ENCODE data around the gene RUSC1. TPM values are rescaled to one million over a fixed set of nuclear protein-coding genes. Genes with fewer than 3 reads are reported as not detected.
"Not testable (repeated sequence)": the region's sequence is repeated elsewhere in the genome, so short reads cannot be mapped to it uniquely, and the experiment has no call there.

The RUSC1 gene
- total RNA-seq, 4 donors from 2014 or later = 11.5 to 21.1 (median 12.5) TPM

- TF ChIP-seq CTCF (IDR thresholded peaks at IDR 0.05) = no peak
- ATAC-seq (ENCODE audit: low FRiP score) (no peak), DNase-seq (ENCODE audit: low spot score) (no peak)
These were observed 7.3 kb downstream of the RUSC1 start for GRCh38 chr1:155327981-155328380.

- not testable (repeated sequence) for DNase-seq (ENCODE audit: low spot score); ATAC-seq (ENCODE audit: low FRiP score)
These were observed 8.2 kb downstream of the RUSC1 start for GRCh38 chr1:155328856-155329255.

- DNase-seq (ENCODE audit: low spot score) = no peak
- ATAC-seq (ENCODE audit: low FRiP score) = no peak
- no peak for TF ChIP-seq CTCF (IDR thresholded peaks at IDR 0.05)
These were observed 9.4 kb downstream of the RUSC1 start for GRCh38 chr1:155329980-155330598.

- ATAC-seq (ENCODE audit: low FRiP score) (no peak), DNase-seq (ENCODE audit: low spot score) (no peak)
- no peak for TF ChIP-seq CTCF (IDR thresholded peaks at IDR 0.05)
These were observed 14.3 kb downstream of the RUSC1 start for GRCh38 chr1:155334962-155335361.

- TF ChIP-seq CTCF (IDR thresholded peaks at IDR 0.05) = no peak
- ATAC-seq (ENCODE audit: low FRiP score) (no peak), DNase-seq (ENCODE audit: low spot score) (no peak)
These were observed 18.9 kb downstream of the RUSC1 start for GRCh38 chr1:155339515-155340097.

- DNase-seq (ENCODE audit: low spot score) (no peak), ATAC-seq (ENCODE audit: low FRiP score) (no peak)
- no peak for TF ChIP-seq CTCF (IDR thresholded peaks at IDR 0.05)
These were observed 22.1 kb downstream of the RUSC1 start for GRCh38 chr1:155342842-155343241.

GRCh38 chr1:155352631-155353030 is 31.9 kb downstream of the RUSC1 start:
- no peak for TF ChIP-seq CTCF (IDR thresholded peaks at IDR 0.05)
- ATAC-seq (ENCODE audit: low FRiP score) (no peak), DNase-seq (ENCODE audit: low spot score) (no peak)

All from omental fat pad (tissue), 4 donors.